ENCODE results near the gene KRTAP5-2. TPM values are rescaled to one million over a fixed set of nuclear protein-coding genes. Genes with fewer than 3 reads are reported as not detected.

KRTAP5-2 gene
- total RNA-seq, 1 donor from 2014 or later = not detected

- TF ChIP-seq, protein P1, sequence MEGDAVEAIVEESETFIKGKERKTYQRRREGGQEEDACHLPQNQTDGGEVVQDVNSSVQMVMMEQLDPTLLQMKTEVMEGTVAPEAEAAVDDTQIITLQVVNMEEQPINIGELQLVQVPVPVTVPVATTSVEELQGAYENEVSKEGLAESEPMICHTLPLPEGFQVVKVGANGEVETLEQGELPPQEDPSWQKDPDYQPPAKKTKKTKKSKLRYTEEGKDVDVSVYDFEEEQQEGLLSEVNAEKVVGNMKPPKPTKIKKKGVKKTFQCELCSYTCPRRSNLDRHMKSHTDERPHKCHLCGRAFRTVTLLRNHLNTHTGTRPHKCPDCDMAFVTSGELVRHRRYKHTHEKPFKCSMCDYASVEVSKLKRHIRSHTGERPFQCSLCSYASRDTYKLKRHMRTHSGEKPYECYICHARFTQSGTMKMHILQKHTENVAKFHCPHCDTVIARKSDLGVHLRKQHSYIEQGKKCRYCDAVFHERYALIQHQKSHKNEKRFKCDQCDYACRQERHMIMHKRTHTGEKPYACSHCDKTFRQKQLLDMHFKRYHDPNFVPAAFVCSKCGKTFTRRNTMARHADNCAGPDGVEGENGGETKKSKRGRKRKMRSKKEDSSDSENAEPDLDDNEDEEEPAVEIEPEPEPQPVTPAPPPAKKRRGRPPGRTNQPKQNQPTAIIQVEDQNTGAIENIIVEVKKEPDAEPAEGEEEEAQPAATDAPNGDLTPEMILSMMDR (IDR thresholded peaks at IDR 0.05; ENCODE audit: insufficient read depth, low read depth, low read length) = no peak
- TF ChIP-seq EZH2 (IDR thresholded peaks at IDR 0.05; ENCODE audit: insufficient read depth, low read length) = no peak
- H3K9me3 ChIP-seq (ENCODE audit: insufficient read depth, low read depth, low read length) = no peaks in the 10 kb centered on the region
- no peaks in the 10 kb centered on the region for H3K4me1 Mint-ChIP-seq (ENCODE audit: low read depth, unreplicated experiment)
- peaks cover 54% of the 10 kb centered on the region for H3K27me3 Mint-ChIP-seq (ENCODE audit: low read depth, unreplicated experiment)
- H3K27ac ChIP-seq (ENCODE audit: low read depth, low read length) = no peak overlapping the region
- H3K79me2 ChIP-seq (ENCODE audit: insufficient read depth, low read length) = no peaks in the 10 kb centered on the region
- no peak overlapping the region for H2AFZ ChIP-seq (ENCODE audit: low read depth, low read length)
- no peaks in the 10 kb centered on the region for H3K36me3 Mint-ChIP-seq (ENCODE audit: low read depth, unreplicated experiment)
- no peaks in the 10 kb centered on the region for H4K20me1 ChIP-seq (ENCODE audit: insufficient read depth, low read length)
- no peaks in the 10 kb centered on the region for H3K9me3 Mint-ChIP-seq (ENCODE audit: unreplicated experiment)
- no peak overlapping the region for H3K4me3 Mint-ChIP-seq (ENCODE audit: unreplicated experiment)
- no peak overlapping the region for H3K27ac Mint-ChIP-seq (ENCODE audit: unreplicated experiment)
- peaks cover 14% of the 10 kb centered on the region for H3K27me3 ChIP-seq (ENCODE audit: insufficient read depth, low read length)
- FAIRE-seq (no peak), DNase-seq (ENCODE audit: low read depth) (no peak)
- H3K9ac ChIP-seq (ENCODE audit: low read length) = no peak overlapping the region
- no peak overlapping the region for H3K4me2 ChIP-seq (ENCODE audit: low read length)
- H3K36me3 ChIP-seq (ENCODE audit: insufficient read depth, low read length) = no peaks in the 10 kb centered on the region
- no peak overlapping the region for H3K4me3 ChIP-seq (ENCODE audit: insufficient read depth, low read depth, low read length)
- H3K4me1 ChIP-seq (ENCODE audit: insufficient read depth, low read length) = no peaks in the 10 kb centered on the region
Observed at GRCh38 chr11:1642288-1643145, 44.4 kb upstream of the KRTAP5-2 start.

DNA sequence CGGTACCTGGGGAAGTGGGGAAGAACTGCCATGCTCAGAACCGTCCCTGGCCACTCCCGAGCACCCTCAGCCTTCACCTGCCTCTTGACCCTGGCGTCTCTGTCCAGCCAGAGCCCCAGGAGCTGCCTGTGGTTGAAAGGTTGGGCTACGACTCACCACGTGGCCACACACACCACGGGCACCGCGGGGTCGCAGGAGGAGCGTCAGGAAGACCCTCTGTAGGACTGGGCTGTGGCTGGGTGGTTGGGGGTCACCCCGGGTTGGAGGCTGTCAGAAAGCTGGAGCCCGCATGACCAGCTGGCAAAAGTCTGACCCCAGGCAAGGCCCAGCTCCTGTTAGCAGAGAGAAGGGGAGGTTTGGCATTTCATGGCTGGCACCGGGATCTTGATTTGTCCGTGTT is 43.0 kb upstream of the KRTAP5-2 start:
- no peak for FAIRE-seq

More for the DNA sequence above, 43.0 kb upstream of the KRTAP5-2 start:
- H3K27ac Mint-ChIP-seq (ENCODE audit: unreplicated experiment) = no peak overlapping the region
- no peaks in the 10 kb centered on the region for H3K4me1 Mint-ChIP-seq (ENCODE audit: low read depth, unreplicated experiment)
- DNase-seq (ENCODE audit: low read depth) = no peak
- no peaks in the 10 kb centered on the region for H3K4me1 ChIP-seq (ENCODE audit: insufficient read depth, low read length)
- no peaks in the 10 kb centered on the region for H3K9me3 ChIP-seq (ENCODE audit: insufficient read depth, low read depth, low read length)
- H2AFZ ChIP-seq (ENCODE audit: low read depth, low read length) = no peak overlapping the region
- no peak overlapping the region for H3K4me3 Mint-ChIP-seq (ENCODE audit: unreplicated experiment)
- peaks cover 17% of the 10 kb centered on the region for H3K27me3 ChIP-seq (ENCODE audit: insufficient read depth, low read length)
- no peak overlapping the region for H3K9ac ChIP-seq (ENCODE audit: low read length)
- TF ChIP-seq, protein P1 (IDR thresholded peaks at IDR 0.05; ENCODE audit: insufficient read depth, low read depth, low read length) = no peak
- no peak for TF ChIP-seq EZH2 (IDR thresholded peaks at IDR 0.05; ENCODE audit: insufficient read depth, low read length)
- H3K27me3 Mint-ChIP-seq (ENCODE audit: low read depth, unreplicated experiment) = peaks cover 55% of the 10 kb centered on the region
- no peaks in the 10 kb centered on the region for H3K36me3 ChIP-seq (ENCODE audit: insufficient read depth, low read length)
- H3K36me3 Mint-ChIP-seq (ENCODE audit: low read depth, unreplicated experiment) = no peaks in the 10 kb centered on the region
- no peak overlapping the region for H3K4me2 ChIP-seq (ENCODE audit: low read length)
- no peaks in the 10 kb centered on the region for H4K20me1 ChIP-seq (ENCODE audit: insufficient read depth, low read length)
- H3K9me3 Mint-ChIP-seq (ENCODE audit: unreplicated experiment) = no peaks in the 10 kb centered on the region
- no peaks in the 10 kb centered on the region for H3K79me2 ChIP-seq (ENCODE audit: insufficient read depth, low read length)
- no peak overlapping the region for H3K4me3 ChIP-seq (ENCODE audit: insufficient read depth, low read depth, low read length)
- H3K27ac ChIP-seq (ENCODE audit: low read depth, low read length) = no peak overlapping the region

Data from astrocyte (in vitro differentiated cells and primary cell).